ENCODE data around the gene OPCML.

DNA sequence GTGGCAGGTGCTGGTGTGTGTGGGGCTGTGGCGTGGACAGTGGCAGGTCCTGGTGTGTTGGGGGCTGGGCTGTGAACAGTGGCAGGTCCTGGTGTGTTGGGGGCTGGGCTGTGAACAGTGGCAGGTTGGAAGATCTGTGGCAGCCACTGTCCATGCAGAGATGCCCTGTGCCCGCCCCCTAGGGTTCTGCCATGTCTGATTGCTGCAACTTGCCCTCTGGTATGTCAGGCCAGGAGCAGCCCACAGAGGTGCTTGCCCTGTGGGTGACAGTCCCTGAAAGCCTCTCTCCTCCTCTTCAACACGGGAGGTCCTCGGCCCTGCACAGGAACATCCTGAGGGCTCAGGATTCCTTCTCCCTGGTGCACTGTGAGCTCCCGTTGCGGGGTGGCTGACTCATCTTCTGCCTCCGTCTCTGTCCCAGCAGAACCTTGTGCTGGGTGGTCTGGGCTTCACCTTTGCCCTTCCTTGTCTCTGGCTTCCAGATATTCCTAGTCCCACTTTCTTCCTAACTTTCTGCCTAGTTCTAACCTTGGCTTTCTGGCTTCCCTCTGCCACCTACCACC is 13.5 kb downstream of the OPCML start:
- TF ChIP-seq, protein P1, sequence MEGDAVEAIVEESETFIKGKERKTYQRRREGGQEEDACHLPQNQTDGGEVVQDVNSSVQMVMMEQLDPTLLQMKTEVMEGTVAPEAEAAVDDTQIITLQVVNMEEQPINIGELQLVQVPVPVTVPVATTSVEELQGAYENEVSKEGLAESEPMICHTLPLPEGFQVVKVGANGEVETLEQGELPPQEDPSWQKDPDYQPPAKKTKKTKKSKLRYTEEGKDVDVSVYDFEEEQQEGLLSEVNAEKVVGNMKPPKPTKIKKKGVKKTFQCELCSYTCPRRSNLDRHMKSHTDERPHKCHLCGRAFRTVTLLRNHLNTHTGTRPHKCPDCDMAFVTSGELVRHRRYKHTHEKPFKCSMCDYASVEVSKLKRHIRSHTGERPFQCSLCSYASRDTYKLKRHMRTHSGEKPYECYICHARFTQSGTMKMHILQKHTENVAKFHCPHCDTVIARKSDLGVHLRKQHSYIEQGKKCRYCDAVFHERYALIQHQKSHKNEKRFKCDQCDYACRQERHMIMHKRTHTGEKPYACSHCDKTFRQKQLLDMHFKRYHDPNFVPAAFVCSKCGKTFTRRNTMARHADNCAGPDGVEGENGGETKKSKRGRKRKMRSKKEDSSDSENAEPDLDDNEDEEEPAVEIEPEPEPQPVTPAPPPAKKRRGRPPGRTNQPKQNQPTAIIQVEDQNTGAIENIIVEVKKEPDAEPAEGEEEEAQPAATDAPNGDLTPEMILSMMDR (conservative IDR thresholded peaks at IDR 0.05 in 1 of 2, IDR thresholded peaks at IDR 0.05 in 1 of 2; ENCODE audit: low read depth in 1 of 2, low read length in 2 of 2), result no peak
- TF ChIP-seq EZH2 (IDR thresholded peaks at IDR 0.05; ENCODE audit: low read length, missing control alignments), result no peak
